HL-60 (cell line): Measurements from ENCODE around the gene PAPPA2.

Experiments used
- DNase-seq, 2 experiments: peaks; one replicate each; pipeline ENCODE4 v3.0.0-alpha.2; 2010 to 2020; ENCODE audit warnings: low read depth in 1 of 2, low spot score in 1 of 2
- H3K27ac ChIP-seq: fragments of 250-450 bp; sonication (Bioruptor Pico); replicated peaks from 2 replicates; pipeline ENCODE4 v1.5.1; 2020; ENCODE audit warnings: mild to moderate bottlenecking, moderate library complexity
- H3K27me3 ChIP-seq: fragments of 250-450 bp; sonication (Bioruptor Pico); 2 replicates; pipeline ENCODE4 v1.5.1; 2021; ENCODE audit warnings: mild to moderate bottlenecking, moderate library complexity; ENCODE audit not compliant: insufficient read depth, poor library complexity, severe bottlenecking
- H3K4me3 ChIP-seq: replicated peaks from 2 replicates; pipeline ENCODE4 v1.5.1; 2011; ENCODE audit warnings: mild to moderate bottlenecking, control low read depth, low read length; ENCODE audit not compliant: insufficient read depth
- CTCF ChIP-seq: IDR thresholded peaks from one replicate; pipeline ENCODE4 v1.5.1; 2011; ENCODE audit warnings: low read length, control low read depth, inconsistent platforms; ENCODE audit not compliant: insufficient read depth
- GABPA ChIP-seq: IDR thresholded peaks from 2 replicates; pipeline ENCODE4 v1.6.1; 2012; ENCODE audit warnings: low read depth
- POLR2AphosphoS5 ChIP-seq: IDR thresholded peaks from 2 replicates; pipeline ENCODE4 v1.6.1; 2012; ENCODE audit warnings: low read depth
- REST ChIP-seq: IDR thresholded peaks from 2 replicates; pipeline ENCODE4 v1.6.1; 2012; ENCODE audit warnings: low read depth; ENCODE audit not compliant: insufficient replicate concordance
- SPI1 ChIP-seq: IDR thresholded peaks from 2 replicates; pipeline ENCODE4 v1.6.1; 2012; ENCODE audit warnings: low read depth, mild to moderate bottlenecking, borderline replicate concordance

PAPPA2 gene

GRCh38 chr1:176460544-176461336, 2.2 kb upstream of the PAPPA2 start:
- no peaks in the 10 kb centered on the region for H3K27me3 ChIP-seq
- no peak for DNase-seq
- H3K4me3 ChIP-seq = no peak overlapping the region
- H3K27ac ChIP-seq = no peak overlapping the region
- TF ChIP-seq SPI1 = no peak
- no peak for TF ChIP-seq POLR2AphosphoS5
- TF ChIP-seq GABPA = no peak
- TF ChIP-seq REST = no peak

- DNase-seq = no peak
- Histone ChIP-seq H3K27ac (no peak overlapping the region), H3K4me3 (no peak overlapping the region), H3K27me3 (no peaks in the 10 kb centered on the region)
- TF ChIP-seq POLR2AphosphoS5 (no peak), CTCF (no peak), GABPA (no peak), REST (no peak), SPI1 (no peak)
These were observed 1.4 kb upstream of the PAPPA2 start for GRCh38 chr1:176461576-176461975.

GRCh38 chr1:176466514-176466913, 3.5 kb downstream of the PAPPA2 start:
- Histone ChIP-seq H3K4me3 (no peak overlapping the region), H3K27me3 (no peaks in the 10 kb centered on the region), H3K27ac (no peak overlapping the region)
- TF ChIP-seq REST = no peak
- no peak for TF ChIP-seq CTCF
- no peak for TF ChIP-seq SPI1
- TF ChIP-seq GABPA = no peak
- TF ChIP-seq POLR2AphosphoS5 = no peak
- DNase-seq = no peak
